C4-2B (cell line): ENCODE data around the gene MESP2.

Experiments used
- ZFX ChIP-seq: fragments of 450-650 bp; IDR thresholded peaks from 2 replicates; pipeline ENCODE4 v1.6.1; 2017
- TF ChIP-seq, protein P1 (sequence below): fragments of 450-650 bp; conservative IDR thresholded peaks from 2 replicates; pipeline ENCODE4 v1.5.1; 2017; ENCODE audit warnings: mild to moderate bottlenecking

DNA sequence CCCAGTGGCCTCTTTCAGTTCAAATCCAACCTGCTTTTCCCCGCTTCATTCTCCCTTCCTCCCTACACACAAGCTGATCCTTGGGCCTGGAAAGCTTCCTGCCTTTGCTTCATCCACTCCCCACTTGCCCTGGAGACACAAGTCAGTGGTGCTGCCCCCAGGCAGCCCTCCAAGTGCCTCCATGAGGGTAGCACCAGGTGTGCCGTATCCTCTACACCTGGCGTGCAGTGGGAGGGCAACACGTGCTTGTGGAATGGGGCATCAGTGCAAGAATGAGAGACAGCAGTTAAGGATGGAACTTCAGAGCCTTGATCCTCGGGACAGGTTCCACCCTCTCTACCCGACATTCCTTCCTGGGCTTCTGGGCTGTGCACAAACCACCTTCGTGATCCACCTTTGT is 34.7 kb downstream of the MESP2 start:
- TF ChIP-seq, protein P1, sequence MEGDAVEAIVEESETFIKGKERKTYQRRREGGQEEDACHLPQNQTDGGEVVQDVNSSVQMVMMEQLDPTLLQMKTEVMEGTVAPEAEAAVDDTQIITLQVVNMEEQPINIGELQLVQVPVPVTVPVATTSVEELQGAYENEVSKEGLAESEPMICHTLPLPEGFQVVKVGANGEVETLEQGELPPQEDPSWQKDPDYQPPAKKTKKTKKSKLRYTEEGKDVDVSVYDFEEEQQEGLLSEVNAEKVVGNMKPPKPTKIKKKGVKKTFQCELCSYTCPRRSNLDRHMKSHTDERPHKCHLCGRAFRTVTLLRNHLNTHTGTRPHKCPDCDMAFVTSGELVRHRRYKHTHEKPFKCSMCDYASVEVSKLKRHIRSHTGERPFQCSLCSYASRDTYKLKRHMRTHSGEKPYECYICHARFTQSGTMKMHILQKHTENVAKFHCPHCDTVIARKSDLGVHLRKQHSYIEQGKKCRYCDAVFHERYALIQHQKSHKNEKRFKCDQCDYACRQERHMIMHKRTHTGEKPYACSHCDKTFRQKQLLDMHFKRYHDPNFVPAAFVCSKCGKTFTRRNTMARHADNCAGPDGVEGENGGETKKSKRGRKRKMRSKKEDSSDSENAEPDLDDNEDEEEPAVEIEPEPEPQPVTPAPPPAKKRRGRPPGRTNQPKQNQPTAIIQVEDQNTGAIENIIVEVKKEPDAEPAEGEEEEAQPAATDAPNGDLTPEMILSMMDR: no peak
- TF ChIP-seq ZFX: no peak
